MM.1S (cell line): ENCODE measurements around the gene ACTL6B.

Experiments used
- DNase-seq: peaks from one replicate; pipeline ENCODE4 v3.0.0-alpha.2; 2015
- H2AFZ ChIP-seq: fragments of 300-600 bp; sonication (generic); 2 replicates; pipeline ENCODE4 v1.6.0; 2016; ENCODE audit warnings: antibody characterized with exemption, low read length
- H3F3A ChIP-seq: fragments of 300-600 bp; sonication (generic); 2 replicates; pipeline ENCODE4 v1.6.1; 2016; ENCODE audit warnings: mild to moderate bottlenecking, antibody characterized with exemption, low read length, moderate library complexity, mixed read lengths; ENCODE audit not compliant: insufficient read depth
- H3K27ac ChIP-seq: fragments of 300-600 bp; sonication (generic); 2 replicates; pipeline ENCODE4 v1.5.1; 2016; ENCODE audit warnings: mild to moderate bottlenecking, low read length
- H3K27me3 ChIP-seq: fragments of 300-600 bp; sonication (generic); replicated peaks from 2 replicates; pipeline ENCODE4 v1.6.0; 2016; ENCODE audit warnings: low read length; ENCODE audit not compliant: insufficient read depth
- H3K36me3 ChIP-seq: fragments of 300-600 bp; sonication (generic); replicated peaks from 2 replicates; pipeline ENCODE4 v1.6.1; 2016; ENCODE audit warnings: mild to moderate bottlenecking, low read length, mixed read lengths; ENCODE audit not compliant: insufficient read depth
- H3K4me1 ChIP-seq: fragments of 300-600 bp; sonication (generic); 2 replicates; pipeline ENCODE4 v1.6.1; 2016; ENCODE audit warnings: low read length, mixed read lengths
- H3K4me2 ChIP-seq: fragments of 300-600 bp; sonication (generic); 2 replicates; pipeline ENCODE4 v1.6.0; 2016; ENCODE audit warnings: low read depth, low read length
- H3K4me3 ChIP-seq: fragments of 300-600 bp; sonication (generic); 2 replicates; pipeline ENCODE4 v1.5.1; 2016; ENCODE audit warnings: low read length, mixed read lengths
- H3K79me2 ChIP-seq: fragments of 300-600 bp; sonication (generic); 2 replicates; pipeline ENCODE4 v1.6.1; 2016; ENCODE audit warnings: mixed run types, low read length, mixed read lengths
- H3K9ac ChIP-seq: fragments of 300-600 bp; sonication (generic); 2 replicates; pipeline ENCODE4 v1.6.1; 2016; ENCODE audit warnings: low read length, mixed read lengths
- H3K9me2 ChIP-seq: fragments of 300-600 bp; sonication (generic); replicated peaks from 2 replicates; pipeline ENCODE4 v1.6.1; 2016; ENCODE audit warnings: mild to moderate bottlenecking, low read length, mixed read lengths; ENCODE audit not compliant: insufficient read depth
- H3K9me3 ChIP-seq: fragments of 300-600 bp; sonication (generic); replicated peaks from 2 replicates; pipeline ENCODE4 v1.6.1; 2016; ENCODE audit warnings: mild to moderate bottlenecking, low read length, mixed read lengths; ENCODE audit not compliant: insufficient read depth
- H4K20me1 ChIP-seq: fragments of 300-600 bp; sonication (generic); 2 replicates; pipeline ENCODE4 v1.6.1; 2016; ENCODE audit warnings: mild to moderate bottlenecking, low read length, moderate library complexity, mixed read lengths; ENCODE audit not compliant: insufficient read depth
- EZH2 ChIP-seq: fragments of 300-600 bp; sonication (generic); optimal IDR thresholded peaks from 2 replicates; pipeline ENCODE3; 2017; ENCODE audit warnings: low read depth, mild to moderate bottlenecking, antibody characterized with exemption, low read length, mixed read lengths
- EZH2phosphoT487 ChIP-seq: fragments of 300-600 bp; sonication (generic); IDR thresholded peaks from 2 replicates; pipeline ENCODE4 v1.6.1; 2018; ENCODE audit warnings: antibody characterized with exemption, low read length
- TF ChIP-seq, protein P1 (sequence below): fragments of 300-600 bp; sonication (generic); IDR thresholded peaks from 2 replicates; pipeline ENCODE4 v1.5.1; 2016; ENCODE audit warnings: antibody characterized with exemption, low read length, mixed read lengths

The ACTL6B gene

DNA sequence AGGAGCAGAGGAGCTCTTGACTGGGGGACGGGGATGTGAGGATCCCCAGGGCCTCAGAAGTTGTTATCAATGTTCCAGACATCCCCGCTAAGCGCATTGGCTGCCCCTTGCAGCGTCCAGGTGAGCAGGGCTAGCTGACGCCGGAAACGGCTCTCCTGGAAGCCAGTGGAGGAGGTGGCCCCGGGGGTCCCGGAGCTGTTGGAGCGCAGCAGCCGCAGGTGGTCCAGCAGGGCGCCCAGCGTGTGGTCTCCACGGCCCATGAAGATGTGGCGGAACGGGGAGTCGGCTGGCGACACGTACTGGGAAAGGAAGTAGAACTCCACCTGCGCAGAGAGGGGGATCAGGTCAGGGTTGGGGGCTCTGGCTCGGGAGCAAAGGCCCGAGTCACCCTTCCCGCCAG, 35.4 kb downstream of the ACTL6B start:
- Histone ChIP-seq H3K9me3 (no peaks in the 10 kb centered on the region), H3K9ac (no peak overlapping the region), H2AFZ (no peak overlapping the region), H3K4me1 (no peaks in the 10 kb centered on the region), H3K36me3 (no peaks in the 10 kb centered on the region), H3K79me2 (no peaks in the 10 kb centered on the region), H3K4me3 (no peak overlapping the region), H3K4me2 (no peak overlapping the region), H3K27me3 (peaks cover 92% of the 10 kb centered on the region), H4K20me1 (no peaks in the 10 kb centered on the region), H3K27ac (no peak overlapping the region), H3K9me2 (no peaks in the 10 kb centered on the region), H3F3A (no peaks in the 10 kb centered on the region)
- no peak for DNase-seq
- TF ChIP-seq, protein P1, sequence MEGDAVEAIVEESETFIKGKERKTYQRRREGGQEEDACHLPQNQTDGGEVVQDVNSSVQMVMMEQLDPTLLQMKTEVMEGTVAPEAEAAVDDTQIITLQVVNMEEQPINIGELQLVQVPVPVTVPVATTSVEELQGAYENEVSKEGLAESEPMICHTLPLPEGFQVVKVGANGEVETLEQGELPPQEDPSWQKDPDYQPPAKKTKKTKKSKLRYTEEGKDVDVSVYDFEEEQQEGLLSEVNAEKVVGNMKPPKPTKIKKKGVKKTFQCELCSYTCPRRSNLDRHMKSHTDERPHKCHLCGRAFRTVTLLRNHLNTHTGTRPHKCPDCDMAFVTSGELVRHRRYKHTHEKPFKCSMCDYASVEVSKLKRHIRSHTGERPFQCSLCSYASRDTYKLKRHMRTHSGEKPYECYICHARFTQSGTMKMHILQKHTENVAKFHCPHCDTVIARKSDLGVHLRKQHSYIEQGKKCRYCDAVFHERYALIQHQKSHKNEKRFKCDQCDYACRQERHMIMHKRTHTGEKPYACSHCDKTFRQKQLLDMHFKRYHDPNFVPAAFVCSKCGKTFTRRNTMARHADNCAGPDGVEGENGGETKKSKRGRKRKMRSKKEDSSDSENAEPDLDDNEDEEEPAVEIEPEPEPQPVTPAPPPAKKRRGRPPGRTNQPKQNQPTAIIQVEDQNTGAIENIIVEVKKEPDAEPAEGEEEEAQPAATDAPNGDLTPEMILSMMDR = no peak
- TF ChIP-seq EZH2 (no peak), EZH2phosphoT487 (no peak)

DNA sequence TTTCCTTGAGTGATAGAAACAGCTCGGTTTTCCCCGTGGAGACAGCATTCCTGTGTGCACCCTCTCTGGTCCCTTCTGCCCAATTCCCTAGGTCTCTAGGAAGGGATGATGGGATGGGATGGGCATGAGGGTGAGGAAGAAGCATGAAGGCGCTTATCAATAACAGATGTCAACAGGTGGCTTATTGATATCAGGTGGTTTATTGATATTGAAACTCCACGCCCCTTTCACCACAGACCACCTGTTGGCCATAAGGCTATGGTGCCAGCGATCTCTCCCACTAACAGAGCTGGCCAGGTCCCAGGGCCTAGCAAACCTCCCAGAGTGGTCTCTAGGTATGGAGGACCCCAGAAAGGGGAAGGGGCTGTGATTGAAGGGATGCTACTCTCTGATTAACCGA, 36.0 kb downstream of the ACTL6B start:
- H3K4me1 ChIP-seq = no peaks in the 10 kb centered on the region
- H3K4me3 ChIP-seq = no peak overlapping the region
- no peak for TF ChIP-seq EZH2phosphoT487
- TF ChIP-seq, protein P1 = no peak
- TF ChIP-seq EZH2 = no peak
- no peak overlapping the region for H3K9ac ChIP-seq
- H3K79me2 ChIP-seq = no peaks in the 10 kb centered on the region
- no peaks in the 10 kb centered on the region for H3F3A ChIP-seq
- H3K27me3 ChIP-seq = peaks cover 92% of the 10 kb centered on the region
- no peak overlapping the region for H3K27ac ChIP-seq
- H3K36me3 ChIP-seq = no peaks in the 10 kb centered on the region
- H3K9me2 ChIP-seq = no peaks in the 10 kb centered on the region
- no peak for DNase-seq
- H3K4me2 ChIP-seq = no peak overlapping the region
- no peak overlapping the region for H2AFZ ChIP-seq
- no peaks in the 10 kb centered on the region for H4K20me1 ChIP-seq
- H3K9me3 ChIP-seq = no peaks in the 10 kb centered on the region

DNA sequence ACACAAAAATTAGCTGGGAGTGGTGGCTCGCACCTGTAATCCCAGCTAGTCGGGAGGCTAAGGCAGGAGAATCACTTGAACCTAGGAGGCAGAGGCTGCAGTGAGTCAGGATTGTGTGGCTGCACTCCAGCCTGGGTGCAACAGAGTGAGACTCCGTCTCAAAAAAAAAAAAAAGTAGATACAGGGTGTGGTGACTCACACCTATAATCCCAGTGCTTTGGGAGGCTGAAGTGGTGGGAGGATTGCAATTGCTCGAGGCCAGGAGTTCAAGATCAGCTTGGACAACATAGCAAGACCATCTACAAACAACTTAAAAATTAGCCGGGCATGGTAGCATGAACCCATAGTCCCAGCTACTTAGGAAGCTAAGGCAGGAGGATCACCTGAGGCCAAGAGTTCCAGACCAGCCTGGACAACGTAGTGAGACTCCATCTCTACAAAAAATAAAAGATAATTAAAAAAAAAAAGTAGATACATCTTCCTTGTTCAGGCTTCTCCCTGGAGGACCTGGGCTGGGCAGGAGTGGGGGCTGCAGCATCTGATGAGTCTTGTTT, 41.9 kb downstream of the ACTL6B start:
- H3K27ac ChIP-seq = no peak overlapping the region
- peaks cover 80% of the 10 kb centered on the region for H3K27me3 ChIP-seq
- no peaks in the 10 kb centered on the region for H3K9me3 ChIP-seq
- H3K79me2 ChIP-seq = no peaks in the 10 kb centered on the region
- no peak overlapping the region for H3K9ac ChIP-seq
- no peaks in the 10 kb centered on the region for H4K20me1 ChIP-seq
- no peak overlapping the region for H2AFZ ChIP-seq
- no peaks in the 10 kb centered on the region for H3K4me1 ChIP-seq
- DNase-seq = no peak
- TF ChIP-seq EZH2phosphoT487 (no peak), EZH2 (no peak)
- TF ChIP-seq, protein P1 = no peak
- H3F3A ChIP-seq = peaks cover 4% of the 10 kb centered on the region; the same call in 1 of the 2 replicates
- no peaks in the 10 kb centered on the region for H3K9me2 ChIP-seq
- no peaks in the 10 kb centered on the region for H3K36me3 ChIP-seq
- H3K4me2 ChIP-seq = no peak overlapping the region
- no peak overlapping the region for H3K4me3 ChIP-seq
